IMR-90 (cell line): Measurements from ENCODE around the gene FABP6. TPM values are rescaled to one million over a fixed set of nuclear protein-coding genes. Genes with fewer than 3 reads are reported as not detected.

ENCODE experiments used
- ATAC-seq: fragments of 200-7000 bp; cut with Tn5 transposase; 2 replicates; pipeline ENCODE4 v1.9.1; 2020; ENCODE audit warnings: low read depth, mild to moderate bottlenecking, moderate library complexity
- BruUV-seq: library from RNA; stranded (reverse); fragments of 400-500 nt; replicated peaks from 2 replicates; lab custom pipeline; 2021; lab: Mats Ljungman, UMichigan
- CTCF ChIA-PET: fragments of 300-600 bp; formaldehyde crosslinking; extraction: SDS; loops from one replicate; lab custom pipeline; 2021; ENCODE audit warnings: antibody characterized with exemption; lab: Yijun Ruan, JAX
- POLR2A ChIA-PET: fragments of 300-600 bp; sonication (Branson Sonifier 250); formaldehyde crosslinking; loops from one replicate; lab custom pipeline; 2022; ENCODE audit warnings: antibody characterized with exemption; ENCODE audit not compliant: unreplicated experiment; lab: Charles Lee
- DNase-seq: peaks from one replicate; pipeline ENCODE4 v3.0.0; 2013
- H2AFZ ChIP-seq: replicated peaks from 2 replicates; pipeline ENCODE3; 2013; ENCODE audit warnings: low read length, mild to moderate bottlenecking; ENCODE audit not compliant: poor library complexity
- H2AK5ac ChIP-seq: 2 replicates; pipeline ENCODE4 v1.6.1; 2013; ENCODE audit warnings: low read depth, low read length, inconsistent platforms
- H2AK9ac ChIP-seq: replicated peaks from 2 replicates; pipeline ENCODE3; 2013; ENCODE audit warnings: mild to moderate bottlenecking, low read depth, low read length, moderate library complexity; ENCODE audit not compliant: poor library complexity
- H2BK120ac ChIP-seq: 2 replicates; pipeline ENCODE4 v1.6.1; 2013; ENCODE audit warnings: low read depth, low read length, inconsistent platforms
- H2BK15ac ChIP-seq: 3 replicates; pipeline ENCODE4 v1.6.1; 2013; ENCODE audit warnings: low read depth, low read length, inconsistent platforms
- H2BK20ac ChIP-seq: 2 replicates; pipeline ENCODE4 v1.6.1; 2013; ENCODE audit warnings: low read depth, mild to moderate bottlenecking, inconsistent platforms, low read length, moderate library complexity
- H2BK5ac ChIP-seq: 2 replicates; pipeline ENCODE4 v1.6.1; 2013; ENCODE audit warnings: mild to moderate bottlenecking, low read depth, low read length, inconsistent platforms; ENCODE audit not compliant: poor library complexity, severe bottlenecking
- H3K14ac ChIP-seq: replicated peaks from 2 replicates; pipeline ENCODE4 v1.6.1; 2013; ENCODE audit warnings: low read depth, low read length, inconsistent platforms
- H3K18ac ChIP-seq: 2 replicates; pipeline ENCODE4 v1.6.1; 2013; ENCODE audit warnings: low read depth, low read length, control low read depth
- H3K23ac ChIP-seq: 2 replicates; pipeline ENCODE4 v1.6.1; 2013; ENCODE audit warnings: low read depth, low read length, inconsistent platforms
- H3K27ac ChIP-seq: 2 replicates; pipeline ENCODE4 v1.5.1; 2013; ENCODE audit warnings: mild to moderate bottlenecking, control low read depth, low read length; ENCODE audit not compliant: insufficient read depth
- H3K27me3 ChIP-seq: 2 replicates; pipeline ENCODE4 v1.6.1; 2013; ENCODE audit warnings: low read length; ENCODE audit not compliant: control insufficient read depth, insufficient read depth
- H3K36me3 ChIP-seq: 2 replicates; pipeline ENCODE4 v1.6.1; 2013; ENCODE audit warnings: low read length, mixed read lengths; ENCODE audit not compliant: control insufficient read depth, insufficient read depth
- H3K4ac ChIP-seq: 2 replicates; pipeline ENCODE4 v1.6.1; 2013; ENCODE audit warnings: low read depth, low read length, inconsistent platforms
- H3K4me1 ChIP-seq: 2 replicates; pipeline ENCODE4 v1.6.1; 2013; ENCODE audit warnings: low read length, mixed read lengths; ENCODE audit not compliant: control insufficient read depth, insufficient read depth
- H3K4me2 ChIP-seq: 2 replicates; pipeline ENCODE4 v1.6.1; 2013; ENCODE audit warnings: low read depth, mild to moderate bottlenecking, control low read depth, low read length, moderate library complexity
- H3K4me3 ChIP-seq: 2 replicates; pipeline ENCODE4 v1.5.1; 2013; ENCODE audit warnings: low read depth, mild to moderate bottlenecking, control low read depth, low read length, moderate library complexity; ENCODE audit not compliant: insufficient read depth
- H3K56ac ChIP-seq: 2 replicates; pipeline ENCODE4 v1.6.1; 2013; ENCODE audit warnings: low read length, inconsistent platforms; ENCODE audit not compliant: insufficient read depth; ENCODE audit errors: extremely low read depth
- H3K79me1 ChIP-seq, 2 experiments: 2 replicates each; pipeline ENCODE4 v1.6.1; 2013; ENCODE audit warnings: low read length in 2 of 2, inconsistent platforms in 1 of 2, low read depth in 1 of 2
- H3K9ac ChIP-seq: 2 replicates; pipeline ENCODE4 v1.6.1; 2013; ENCODE audit warnings: low read depth, low read length, control low read depth
- H3K9me1 ChIP-seq: 2 replicates; pipeline ENCODE4 v1.6.1; 2013; ENCODE audit warnings: low read length, inconsistent platforms; ENCODE audit not compliant: insufficient read depth
- H3K9me3 ChIP-seq: 2 replicates; pipeline ENCODE4 v1.6.1; 2013; ENCODE audit warnings: low read length; ENCODE audit not compliant: control insufficient read depth, insufficient read depth
- H4K20me1 ChIP-seq: 2 replicates; pipeline ENCODE4 v1.6.1; 2013; ENCODE audit warnings: low read length, inconsistent platforms; ENCODE audit not compliant: insufficient read depth
- H4K5ac ChIP-seq: 2 replicates; pipeline ENCODE4 v1.6.1; 2013; ENCODE audit warnings: mild to moderate bottlenecking, low read depth, low read length, control low read depth
- H4K8ac ChIP-seq, 2 experiments: 2 replicates each; pipeline ENCODE4 v1.6.1; 2013; ENCODE audit warnings: low read depth in 2 of 2, low read length in 2 of 2, control low read depth in 1 of 2, inconsistent platforms in 1 of 2
- H4K91ac ChIP-seq: 2 replicates; pipeline ENCODE4 v1.6.1; 2013; ENCODE audit warnings: low read depth, low read length, inconsistent platforms; ENCODE audit not compliant: insufficient read depth
- BHLHE40 ChIP-seq: fragments of 150-350 bp; IDR thresholded peaks from 2 replicates; pipeline ENCODE4 v1.6.1; 2016; ENCODE audit warnings: mild to moderate bottlenecking, low read depth, low read length
- CEBPB ChIP-seq: IDR thresholded peaks from 2 replicates; pipeline ENCODE4 v1.6.1; 2012; ENCODE audit warnings: low read depth, low read length, improper control_type of control experiment
- CHD1 ChIP-seq: IDR thresholded peaks from 2 replicates; pipeline ENCODE4 v1.6.1; 2012; ENCODE audit warnings: low read depth, low read length, improper control_type of control experiment
- FOS ChIP-seq: fragments of 150-350 bp; IDR thresholded peaks from 2 replicates; pipeline ENCODE4 v1.6.1; 2016; ENCODE audit warnings: low read depth, low read length
- MAZ ChIP-seq: IDR thresholded peaks from 2 replicates; pipeline ENCODE4 v1.6.1; 2012; ENCODE audit warnings: low read depth, mild to moderate bottlenecking, low read length, improper control_type of control experiment, moderate library complexity, borderline replicate concordance
- NFE2L2 ChIP-seq: fragments of 150-350 bp; IDR thresholded peaks from 2 replicates; pipeline ENCODE4 v1.6.1; 2016; ENCODE audit warnings: low read depth, mild to moderate bottlenecking, low read length
- RCOR1 ChIP-seq: IDR thresholded peaks from 2 replicates; pipeline ENCODE4 v1.6.1; 2012; ENCODE audit warnings: mild to moderate bottlenecking, low read length, improper control_type of control experiment; ENCODE audit not compliant: insufficient replicate concordance
- SMC3 ChIP-seq: fragments of 150-350 bp; IDR thresholded peaks from 2 replicates; pipeline ENCODE4 v1.6.1; 2016; ENCODE audit warnings: low read depth, mild to moderate bottlenecking, antibody characterized with exemption, low read length, moderate library complexity
- WGBS, 2 experiments: methylation state at CpG; one replicate each; pipeline versions ENCODE4 v1.1.5 to v1.1.7; 2013; ENCODE audit warnings: missing lambda C conversion rate in 2 of 2; ENCODE audit not compliant: insufficient read length in 1 of 2; ENCODE audit errors: extremely low coverage in 2 of 2; 5-methylcytosine and 5-hydroxymethylcytosine counted together
- dilution Hi-C: fragments of 300-500 bp; cut with HindIII; formaldehyde crosslinking; loops from one replicate; pipeline ENCODE4 v1.14.3; 2018; ENCODE audit warnings: low sequenced_read_pairs; ENCODE audit not compliant: unreplicated experiment
- in situ Hi-C: fragments of 300-500 bp; cut with MboI; formaldehyde crosslinking; loops from 3 replicates; pipeline ENCODE4 v1.14.3; 2019; ENCODE audit warnings: low sequenced_read_pairs, inconsistent platforms, mixed read lengths
- intact Hi-C: fragments of 100-400 bp; cut with micrococcal nuclease; formaldehyde crosslinking; loops from 2 replicates; pipeline ENCODE4 v1.10.0; 2022
- polyA plus RNA-seq, 3 experiments: library from polyadenylated mRNA; depleted of rRNA; stranded (reverse); fragments of >200 nt; gene quantifications; 2 replicates each; pipeline ENCODE4 v1.2.3, GENCODE V29; 2012; ENCODE audit warnings: low replicate concordance in 1 of 3
- total RNA-seq: library from RNA; depleted of rRNA; stranded (reverse); fragments of >200 nt; gene quantifications from 2 replicates; pipeline ENCODE4 v1.2.3, GENCODE V29; 2012
- TF ChIP-seq, protein P1 (sequence below): fragments of 150-350 bp; IDR thresholded peaks from 2 replicates; pipeline ENCODE4 v1.6.1; 2016; ENCODE audit warnings: low read depth, mild to moderate bottlenecking, low read length, moderate library complexity, borderline replicate concordance
- TF ChIP-seq, protein P2 (sequence below): fragments of 150-350 bp; IDR thresholded peaks from 2 replicates; pipeline ENCODE4 v1.6.1; 2017; ENCODE audit warnings: mild to moderate bottlenecking, antibody characterized with exemption, low read length, low read depth
- TF ChIP-seq, protein P3 (sequence below): conservative IDR thresholded peaks from 2 replicates; pipeline ENCODE4 v1.5.1; 2012; ENCODE audit warnings: mild to moderate bottlenecking, low read depth, low read length, improper control_type of control experiment

Gene FABP6
- total and polyA plus RNA-seq, 2 of the 4 experiments (the other 2 are of a cell fraction) = not detected

DNA sequence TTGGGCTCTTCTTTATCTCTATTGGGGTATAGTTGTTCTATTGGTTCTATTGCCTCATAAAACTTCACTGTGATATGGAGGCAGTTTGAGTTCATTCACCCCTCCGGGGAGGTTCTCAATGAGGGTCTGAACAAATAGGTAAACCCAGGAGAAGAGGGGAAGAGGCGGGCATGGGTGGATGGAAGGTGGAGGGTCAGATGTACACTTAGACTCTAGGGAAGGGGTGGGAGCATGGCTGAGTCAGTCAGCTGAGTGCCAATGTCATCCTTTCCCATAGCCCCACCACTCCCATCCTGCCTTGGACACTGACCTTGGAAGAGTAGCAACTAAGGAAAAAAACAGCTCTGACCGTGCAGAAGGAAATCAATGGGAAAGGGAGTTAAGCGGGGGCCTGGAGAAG is 9.9 kb upstream of the FABP6 start:
- ChIA-PET CTCF (no interaction called here), POLR2A (no interaction called here)
- Histone ChIP-seq H2BK5ac (no peak overlapping the region), H3K18ac (no peak overlapping the region), H3K27ac (no peak overlapping the region), H3K4me2 (no peak overlapping the region), H4K91ac (no peak overlapping the region), H2AFZ (no peak overlapping the region), H3K4ac (no peak overlapping the region), H3K9me3 (no peaks in the 10 kb centered on the region), H3K36me3 (no peaks in the 10 kb centered on the region), H3K4me3 (no peak overlapping the region), H3K9me1 (no peaks in the 10 kb centered on the region), H3K23ac (no peak overlapping the region), H3K4me1 (no peaks in the 10 kb centered on the region), H3K27me3 (peaks cover 8% of the 10 kb centered on the region), H4K20me1 (no peaks in the 10 kb centered on the region), H2BK120ac (no peak overlapping the region), H2BK20ac (no peak overlapping the region), H3K56ac (no peak overlapping the region), H4K8ac (no peak overlapping the region), H2AK5ac (no peak overlapping the region), H4K5ac (no peak overlapping the region), H3K79me1 (no peaks in the 10 kb centered on the region), H3K14ac (no peak overlapping the region), H3K9ac (no peak overlapping the region), H2AK9ac (no peak overlapping the region), H2BK15ac (no peak overlapping the region)
- WGBS, 2 experiments = no CpG with 5 or more reads among the region's 4 CpGs
- DNase-seq (no peak), ATAC-seq (no peak)
- intact Hi-C loops = no loop called here
- BruUV-seq = no TSS peak
- in situ Hi-C loops = no loop called here
- TF ChIP-seq, protein P1, sequence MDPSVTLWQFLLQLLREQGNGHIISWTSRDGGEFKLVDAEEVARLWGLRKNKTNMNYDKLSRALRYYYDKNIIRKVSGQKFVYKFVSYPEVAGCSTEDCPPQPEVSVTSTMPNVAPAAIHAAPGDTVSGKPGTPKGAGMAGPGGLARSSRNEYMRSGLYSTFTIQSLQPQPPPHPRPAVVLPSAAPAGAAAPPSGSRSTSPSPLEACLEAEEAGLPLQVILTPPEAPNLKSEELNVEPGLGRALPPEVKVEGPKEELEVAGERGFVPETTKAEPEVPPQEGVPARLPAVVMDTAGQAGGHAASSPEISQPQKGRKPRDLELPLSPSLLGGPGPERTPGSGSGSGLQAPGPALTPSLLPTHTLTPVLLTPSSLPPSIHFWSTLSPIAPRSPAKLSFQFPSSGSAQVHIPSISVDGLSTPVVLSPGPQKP = no peak
- TF ChIP-seq CHD1 = no peak
- no peak for TF ChIP-seq RCOR1
- TF ChIP-seq, protein P2, sequence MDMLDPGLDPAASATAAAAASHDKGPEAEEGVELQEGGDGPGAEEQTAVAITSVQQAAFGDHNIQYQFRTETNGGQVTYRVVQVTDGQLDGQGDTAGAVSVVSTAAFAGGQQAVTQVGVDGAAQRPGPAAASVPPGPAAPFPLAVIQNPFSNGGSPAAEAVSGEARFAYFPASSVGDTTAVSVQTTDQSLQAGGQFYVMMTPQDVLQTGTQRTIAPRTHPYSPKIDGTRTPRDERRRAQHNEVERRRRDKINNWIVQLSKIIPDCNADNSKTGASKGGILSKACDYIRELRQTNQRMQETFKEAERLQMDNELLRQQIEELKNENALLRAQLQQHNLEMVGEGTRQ = no peak
- no peak for TF ChIP-seq CEBPB
- TF ChIP-seq, protein P3, sequence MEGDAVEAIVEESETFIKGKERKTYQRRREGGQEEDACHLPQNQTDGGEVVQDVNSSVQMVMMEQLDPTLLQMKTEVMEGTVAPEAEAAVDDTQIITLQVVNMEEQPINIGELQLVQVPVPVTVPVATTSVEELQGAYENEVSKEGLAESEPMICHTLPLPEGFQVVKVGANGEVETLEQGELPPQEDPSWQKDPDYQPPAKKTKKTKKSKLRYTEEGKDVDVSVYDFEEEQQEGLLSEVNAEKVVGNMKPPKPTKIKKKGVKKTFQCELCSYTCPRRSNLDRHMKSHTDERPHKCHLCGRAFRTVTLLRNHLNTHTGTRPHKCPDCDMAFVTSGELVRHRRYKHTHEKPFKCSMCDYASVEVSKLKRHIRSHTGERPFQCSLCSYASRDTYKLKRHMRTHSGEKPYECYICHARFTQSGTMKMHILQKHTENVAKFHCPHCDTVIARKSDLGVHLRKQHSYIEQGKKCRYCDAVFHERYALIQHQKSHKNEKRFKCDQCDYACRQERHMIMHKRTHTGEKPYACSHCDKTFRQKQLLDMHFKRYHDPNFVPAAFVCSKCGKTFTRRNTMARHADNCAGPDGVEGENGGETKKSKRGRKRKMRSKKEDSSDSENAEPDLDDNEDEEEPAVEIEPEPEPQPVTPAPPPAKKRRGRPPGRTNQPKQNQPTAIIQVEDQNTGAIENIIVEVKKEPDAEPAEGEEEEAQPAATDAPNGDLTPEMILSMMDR = no peak
- TF ChIP-seq BHLHE40 = no peak
- TF ChIP-seq FOS = no peak
- no peak for TF ChIP-seq SMC3
- TF ChIP-seq NFE2L2 = no peak
- TF ChIP-seq MAZ = no peak
- dilution Hi-C loops = no loop called here
